Astrocyte (in vitro differentiated cells and primary cell): Measurements from ENCODE around the gene MAP3K4.

Source experiments
- CTCF ChIP-seq: IDR thresholded peaks from 2 replicates; pipeline ENCODE4 v1.5.1; 2011; ENCODE audit warnings: low read depth, mild to moderate bottlenecking, inconsistent platforms, low read length, moderate library complexity; ENCODE audit not compliant: insufficient read depth
- EZH2 ChIP-seq: IDR thresholded peaks from 2 replicates; pipeline ENCODE4 v1.6.1; 2012; ENCODE audit warnings: mild to moderate bottlenecking, low read length, inconsistent platforms; ENCODE audit not compliant: insufficient read depth

- no peak for TF ChIP-seq CTCF
- no peak for TF ChIP-seq EZH2
Measured at GRCh38 chr6:161117308-161117707, 125.7 kb downstream of the MAP3K4 start.
